ENCODE measurements around the gene POC1A. TPM values are rescaled to one million over a fixed set of nuclear protein-coding genes. Genes with fewer than 3 reads are reported as not detected.

The POC1A gene
- total RNA-seq, 1 experiment from 2014 or later = 32.2 TPM

GRCh38 chr3:52092271-52092660, 62.0 kb downstream of the POC1A start:
- H3K9me3 Mint-ChIP-seq (ENCODE audit: unreplicated experiment) = no peaks in the 10 kb centered on the region
- no peak for TF ChIP-seq CTCF (IDR thresholded peaks at IDR 0.05; ENCODE audit: insufficient read depth in 1 of 2, low read depth in 1 of 2, low read length in 1 of 2, severe bottlenecking in 1 of 2, unreplicated experiment in 1 of 2)
- H3K4me3 ChIP-seq (ENCODE audit: low read depth, low read length) = no peak overlapping the region
- H3K36me3 Mint-ChIP-seq (ENCODE audit: insufficient read depth, unreplicated experiment) = peaks cover 6% of the 10 kb centered on the region
- 0 out of 2 replicates have a peak, but pooled peaks cover 4% of the 10 kb centered on the region for H3K4me1 ChIP-seq
- no peaks in the 10 kb centered on the region for H3K27me3 Mint-ChIP-seq (ENCODE audit: insufficient read depth, unreplicated experiment)
- no peaks in the 10 kb centered on the region for H3K4me1 Mint-ChIP-seq (ENCODE audit: low read depth, unreplicated experiment)
- no peaks in the 10 kb centered on the region for H3K27me3 ChIP-seq (replicated peaks; ENCODE audit: control insufficient read depth, insufficient read depth, low read length)
- no peaks in the 10 kb centered on the region for H3K36me3 ChIP-seq (ENCODE audit: control insufficient read depth, insufficient read depth, low read length)
- DNase-seq = no peak
- POLR2A ChIA-PET = no interaction called here
- BruUV-seq (replicated peaks) = no TSS peak
- CTCF ChIA-PET = no interaction called here
- H3K4me3 Mint-ChIP-seq (ENCODE audit: unreplicated experiment) = no peak overlapping the region
- H3K27ac Mint-ChIP-seq (ENCODE audit: unreplicated experiment) = no peak overlapping the region
- intact Hi-C loops (cut with micrococcal nuclease; ENCODE audit: unreplicated experiment) = no loop called here
- H3K9me3 ChIP-seq = no peaks in the 10 kb centered on the region

- CTCF ChIA-PET = interaction anchor here (0.6 kb wide), 2 partner anchors 25 to 91 kb away, joined by 3 to 7 read pairs; no protein-coding TSS in a partner anchor
- H3K27me3 ChIP-seq (replicated peaks; ENCODE audit: control insufficient read depth, insufficient read depth, low read length) = no peaks in the 10 kb centered on the region
- POLR2A ChIA-PET = no interaction called here
- no TSS peak for BruUV-seq (replicated peaks)
- Mint-ChIP-seq H3K4me1 (ENCODE audit: low read depth, unreplicated experiment) (no peaks in the 10 kb centered on the region), H3K27me3 (ENCODE audit: insufficient read depth, unreplicated experiment) (no peaks in the 10 kb centered on the region), H3K9me3 (ENCODE audit: unreplicated experiment) (no peaks in the 10 kb centered on the region), H3K4me3 (ENCODE audit: unreplicated experiment) (no peak overlapping the region), H3K36me3 (ENCODE audit: insufficient read depth, unreplicated experiment) (peaks cover 6% of the 10 kb centered on the region), H3K27ac (ENCODE audit: unreplicated experiment) (no peak overlapping the region)
- no peaks in the 10 kb centered on the region for H3K36me3 ChIP-seq (ENCODE audit: control insufficient read depth, insufficient read depth, low read length)
- intact Hi-C loops (cut with micrococcal nuclease; ENCODE audit: unreplicated experiment) = no loop called here
- H3K9me3 ChIP-seq = no peaks in the 10 kb centered on the region
- no peak for DNase-seq
- 0 out of 2 replicates have a peak, but pooled peaks cover 4% of the 10 kb centered on the region for H3K4me1 ChIP-seq
- no peak for TF ChIP-seq CTCF (IDR thresholded peaks at IDR 0.05; ENCODE audit: insufficient read depth in 1 of 2, low read depth in 1 of 2, low read length in 1 of 2, severe bottlenecking in 1 of 2, unreplicated experiment in 1 of 2)
- no peak overlapping the region for H3K4me3 ChIP-seq (ENCODE audit: low read depth, low read length)
Observed at GRCh38 chr3:52091586-52092270, 62.5 kb downstream of the POC1A start.

- Histone ChIP-seq H3K9me3 (no peaks in the 10 kb centered on the region), H3K36me3 (ENCODE audit: control insufficient read depth, insufficient read depth, low read length) (no peaks in the 10 kb centered on the region), H3K4me3 (ENCODE audit: low read depth, low read length) (no peak overlapping the region), H3K4me1 (0 out of 2 replicates have a peak, but pooled peaks cover 4% of the 10 kb centered on the region), H3K27me3 (replicated peaks; ENCODE audit: control insufficient read depth, insufficient read depth, low read length) (no peaks in the 10 kb centered on the region)
- Mint-ChIP-seq H3K4me1 (ENCODE audit: low read depth, unreplicated experiment) (no peaks in the 10 kb centered on the region), H3K9me3 (ENCODE audit: unreplicated experiment) (no peaks in the 10 kb centered on the region), H3K27me3 (ENCODE audit: insufficient read depth, unreplicated experiment) (no peaks in the 10 kb centered on the region), H3K36me3 (ENCODE audit: insufficient read depth, unreplicated experiment) (peaks cover 10% of the 10 kb centered on the region), H3K27ac (ENCODE audit: unreplicated experiment) (no peak overlapping the region), H3K4me3 (ENCODE audit: unreplicated experiment) (no peak overlapping the region)
- no TSS peak for BruUV-seq (replicated peaks)
- CTCF ChIA-PET = interaction anchor here (0.6 kb wide), 1 partner anchor 90 kb away, joined by 3 read pairs; no protein-coding TSS in a partner anchor
- no peak for DNase-seq
- intact Hi-C loops (cut with micrococcal nuclease; ENCODE audit: unreplicated experiment) = no loop called here
- TF ChIP-seq CTCF (IDR thresholded peaks at IDR 0.05; ENCODE audit: insufficient read depth in 1 of 2, low read depth in 1 of 2, low read length in 1 of 2, severe bottlenecking in 1 of 2, unreplicated experiment in 1 of 2) = no peak
- POLR2A ChIA-PET = no interaction called here
Observed at GRCh38 chr3:52090933-52091468, 63.2 kb downstream of the POC1A start.

Measured in Caco-2 (cell line).